Measurements from ENCODE around the gene MRPS23. TPM values are rescaled to one million over a fixed set of nuclear protein-coding genes. Genes with fewer than 3 reads are reported as not detected.

Gene MRPS23
- total and polyA plus RNA-seq, 9 of the 15 experiments (the other 6 are each of a cell fraction or from before 2014, with no cell fraction given) = 59.1 to 298 (median 98.8) TPM

DNA sequence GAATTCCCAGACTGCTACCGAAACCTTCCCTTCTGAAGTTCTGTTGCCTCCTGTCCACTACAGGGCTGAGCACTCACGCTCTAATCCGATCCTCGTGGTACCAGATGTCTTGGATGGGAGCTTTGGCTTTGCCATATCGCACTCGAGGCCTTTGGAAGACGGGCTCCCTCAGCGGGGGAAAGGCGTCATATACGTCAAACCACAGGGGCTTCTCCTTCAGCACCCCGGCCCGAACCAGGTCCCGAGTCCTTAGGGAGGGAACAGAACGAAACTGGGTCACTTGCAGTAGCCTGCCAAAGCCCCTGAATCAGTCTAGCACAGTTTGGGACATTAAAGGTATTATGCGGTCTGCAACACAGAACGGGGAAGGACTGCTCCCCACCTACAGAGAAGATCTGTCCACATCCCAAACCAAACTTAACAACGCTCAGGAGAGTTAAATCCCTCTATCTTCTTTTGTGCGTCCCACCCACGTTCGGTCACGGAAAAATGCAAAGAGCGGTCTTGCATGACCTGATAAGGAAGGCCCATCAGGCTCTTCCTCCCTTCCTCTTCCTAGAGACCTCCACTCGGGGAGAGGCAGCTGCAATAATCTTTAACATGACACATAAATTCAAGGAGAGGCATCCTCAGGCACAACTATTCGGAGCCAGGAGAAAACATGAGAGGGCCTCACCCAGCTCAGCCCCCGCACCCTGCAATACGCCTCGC lies 526 bp downstream of the MRPS23 start (continued):
- TF ChIP-seq, protein P1, sequence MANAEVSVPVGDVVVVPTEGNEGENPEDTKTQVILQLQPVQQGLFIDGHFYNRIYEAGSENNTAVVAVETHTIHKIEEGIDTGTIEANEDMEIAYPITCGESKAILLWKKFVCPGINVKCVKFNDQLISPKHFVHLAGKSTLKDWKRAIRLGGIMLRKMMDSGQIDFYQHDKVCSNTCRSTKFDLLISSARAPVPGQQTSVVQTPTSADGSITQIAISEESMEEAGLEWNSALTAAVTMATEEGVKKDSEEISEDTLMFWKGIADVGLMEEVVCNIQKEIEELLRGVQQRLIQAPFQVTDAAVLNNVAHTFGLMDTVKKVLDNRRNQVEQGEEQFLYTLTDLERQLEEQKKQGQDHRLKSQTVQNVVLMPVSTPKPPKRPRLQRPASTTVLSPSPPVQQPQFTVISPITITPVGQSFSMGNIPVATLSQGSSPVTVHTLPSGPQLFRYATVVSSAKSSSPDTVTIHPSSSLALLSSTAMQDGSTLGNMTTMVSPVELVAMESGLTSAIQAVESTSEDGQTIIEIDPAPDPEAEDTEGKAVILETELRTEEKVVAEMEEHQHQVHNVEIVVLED (CRISPR knock-in tag; IDR thresholded peaks at IDR 0.05) = no peak
- TF ChIP-seq KLF1 (tag; IDR thresholded peaks at IDR 0.05) (no peak), POLR2AphosphoS2 (IDR thresholded peaks at IDR 0.05; ENCODE audit: low read length) (no peak), SPI1 (IDR thresholded peaks at IDR 0.05; ENCODE audit: borderline replicate concordance, low read depth, low read length) (peak; percentile 59; the same call in 1 of the 2 replicates), GABPA (tag; conservative IDR thresholded peaks at IDR 0.05; ENCODE audit: low read depth) (no peak), TOE1 (IDR thresholded peaks at IDR 0.05; ENCODE audit: borderline replicate concordance) (no peak), TOE1 (CRISPR knock-in tag; IDR thresholded peaks at IDR 0.05; ENCODE audit: borderline replicate concordance, low read depth) (0 out of 2 replicates have a peak, but pooled peaks have one; percentile 60), TCF3 (CRISPR knock-in tag; IDR thresholded peaks at IDR 0.05) (peak; percentile 10; the same call in 1 of the 2 replicates), ZNF232 (CRISPR knock-in tag; IDR thresholded peaks at IDR 0.05) (0 out of 2 replicates have a peak, but pooled peaks have one; percentile 38)

Measured in K562 (cell line).